Erythroblast (primary cell): Measurements from ENCODE around the gene TYMS.

Experiments
- GATA1 ChIP-seq: IDR thresholded peaks from 2 replicates; pipeline ENCODE4 v1.6.1; 2011; ENCODE audit warnings: low read depth, mild to moderate bottlenecking, control low read depth, low read length, moderate library complexity
- POLR2A ChIP-seq: IDR thresholded peaks from 2 replicates; pipeline ENCODE4 v1.6.1; 2011; ENCODE audit warnings: mild to moderate bottlenecking, low read length

DNA sequence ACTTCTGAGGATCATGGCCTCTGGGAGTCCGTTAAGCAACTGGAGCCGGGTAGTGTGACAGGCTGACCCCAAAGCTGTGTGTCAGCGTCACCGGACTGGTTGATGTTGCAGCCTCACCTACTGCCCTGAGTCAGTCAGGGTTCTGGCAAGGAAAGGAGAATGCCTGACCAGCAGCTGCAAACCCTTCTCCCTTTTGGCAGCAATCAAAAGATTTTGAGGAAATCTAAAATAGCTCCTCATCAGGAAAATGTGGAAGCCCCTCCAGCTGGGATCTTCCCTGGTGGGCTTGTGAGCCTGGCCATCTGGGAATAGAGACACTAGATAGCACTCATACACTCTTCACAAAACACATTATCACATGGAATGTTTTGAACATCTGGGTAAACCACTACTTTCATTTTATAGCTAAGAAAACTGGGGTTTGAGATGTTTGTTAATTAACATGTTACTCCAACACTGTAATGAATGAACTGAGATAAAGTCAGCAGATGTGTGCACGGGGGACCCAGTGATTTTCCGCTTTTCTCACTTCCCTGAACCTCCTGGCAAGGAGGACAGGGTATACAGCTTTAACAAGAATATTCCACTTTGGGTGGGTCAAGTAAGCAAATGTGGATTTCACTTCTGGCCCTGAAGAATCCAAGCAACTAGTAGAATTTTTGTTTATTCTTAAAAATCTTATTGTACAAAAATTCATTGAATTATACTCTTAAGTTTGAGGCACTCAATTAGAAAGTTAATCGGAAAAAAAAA, 36.0 kb upstream of the TYMS start:
- TF ChIP-seq POLR2A (no peak), GATA1 (no peak)
